Neural cell (in vitro differentiated cells): ENCODE data around the gene MYMK.

Source experiments
- EP300 ChIP-seq: fragments of 450-650 bp; conservative IDR thresholded peaks from 2 replicates; pipeline ENCODE4 v1.6.1; 2014; ENCODE audit warnings: antibody characterized with exemption, mild to moderate bottlenecking, moderate library complexity; ENCODE audit not compliant: poor library complexity, severe bottlenecking
- EZH2 ChIP-seq: fragments of 200-600, 300-800 bp; shearing (Covaris generic), sonication (generic); IDR thresholded peaks from 2 replicates; pipeline ENCODE4 v1.6.1; 2014; ENCODE audit warnings: antibody characterized with exemption, low read length, borderline replicate concordance, mild to moderate bottlenecking; ENCODE audit not compliant: insufficient read depth, poor library complexity, severe bottlenecking
- MXI1 ChIP-seq: fragments of 450-650 bp; conservative IDR thresholded peaks from 2 replicates; pipeline ENCODE4 v1.6.1; 2014; ENCODE audit warnings: antibody characterized with exemption, mild to moderate bottlenecking; ENCODE audit not compliant: poor library complexity, severe bottlenecking
- POLR2AphosphoS5 ChIP-seq: IDR thresholded peaks from 2 replicates; pipeline ENCODE4 v1.6.1; 2012
- RAD21 ChIP-seq: fragments of 450-650 bp; conservative IDR thresholded peaks from 2 replicates; pipeline ENCODE4 v1.6.1; 2014; ENCODE audit warnings: antibody characterized with exemption, mild to moderate bottlenecking, moderate library complexity
- SMC3 ChIP-seq: fragments of 450-650 bp; conservative IDR thresholded peaks from 2 replicates; pipeline ENCODE4 v1.6.1; 2014; ENCODE audit warnings: antibody characterized with exemption, mild to moderate bottlenecking, moderate library complexity; ENCODE audit not compliant: poor library complexity
- TAF1 ChIP-seq: IDR thresholded peaks from 2 replicates; pipeline ENCODE4 v1.6.1; 2012; ENCODE audit warnings: low read depth
- TF ChIP-seq, protein P1 (sequence below): fragments of 450-650 bp; IDR thresholded peaks from 2 replicates; pipeline ENCODE4 v1.5.1; 2014; ENCODE audit warnings: antibody characterized with exemption, mild to moderate bottlenecking, moderate library complexity; ENCODE audit not compliant: poor library complexity, severe bottlenecking
- TF ChIP-seq, protein P2 (sequence below): IDR thresholded peaks from 2 replicates; pipeline ENCODE4 v1.6.1; 2012; ENCODE audit warnings: borderline replicate concordance

DNA sequence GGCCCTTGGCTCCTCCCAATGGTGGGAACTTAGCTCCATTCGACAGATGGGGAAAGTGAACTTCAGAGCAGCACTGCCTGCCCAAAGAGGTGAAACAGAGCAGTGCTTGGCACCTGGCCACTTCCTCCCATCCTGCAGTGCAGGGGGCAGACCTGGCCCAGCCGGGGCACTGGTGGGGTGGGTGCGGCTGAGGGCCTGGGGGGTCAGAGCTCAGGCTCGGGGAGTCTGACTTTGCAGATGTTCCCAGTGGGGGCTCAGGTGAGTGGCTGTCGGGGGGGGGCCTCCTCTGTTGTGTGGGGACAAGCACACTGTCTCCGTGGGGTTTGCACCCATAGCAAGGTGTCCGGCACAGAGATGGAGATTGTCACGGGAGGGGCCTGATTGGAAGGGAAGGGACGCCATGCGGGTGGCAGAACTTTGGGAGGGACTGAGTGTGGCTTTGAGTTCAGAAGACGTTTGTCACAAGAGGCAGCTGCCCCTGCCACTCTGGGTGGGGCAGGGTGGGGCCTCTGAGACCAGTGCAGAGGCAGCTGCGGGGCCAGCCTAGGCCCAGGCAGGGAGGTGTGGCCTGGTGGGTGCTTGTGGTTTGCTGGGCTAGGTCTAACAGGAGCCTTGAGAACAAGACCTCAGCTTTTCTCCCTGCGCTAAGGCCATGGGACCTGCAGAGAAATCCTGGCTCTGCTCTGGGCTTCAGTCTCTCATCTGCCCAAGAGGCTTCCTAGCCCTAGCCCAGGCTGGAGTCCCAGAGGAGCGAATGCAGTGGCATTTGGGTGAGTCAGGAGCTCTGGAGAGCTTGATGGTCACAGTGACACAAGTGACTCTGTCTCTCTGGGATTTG is 2.5 kb downstream of the MYMK start:
- TF ChIP-seq, protein P1, sequence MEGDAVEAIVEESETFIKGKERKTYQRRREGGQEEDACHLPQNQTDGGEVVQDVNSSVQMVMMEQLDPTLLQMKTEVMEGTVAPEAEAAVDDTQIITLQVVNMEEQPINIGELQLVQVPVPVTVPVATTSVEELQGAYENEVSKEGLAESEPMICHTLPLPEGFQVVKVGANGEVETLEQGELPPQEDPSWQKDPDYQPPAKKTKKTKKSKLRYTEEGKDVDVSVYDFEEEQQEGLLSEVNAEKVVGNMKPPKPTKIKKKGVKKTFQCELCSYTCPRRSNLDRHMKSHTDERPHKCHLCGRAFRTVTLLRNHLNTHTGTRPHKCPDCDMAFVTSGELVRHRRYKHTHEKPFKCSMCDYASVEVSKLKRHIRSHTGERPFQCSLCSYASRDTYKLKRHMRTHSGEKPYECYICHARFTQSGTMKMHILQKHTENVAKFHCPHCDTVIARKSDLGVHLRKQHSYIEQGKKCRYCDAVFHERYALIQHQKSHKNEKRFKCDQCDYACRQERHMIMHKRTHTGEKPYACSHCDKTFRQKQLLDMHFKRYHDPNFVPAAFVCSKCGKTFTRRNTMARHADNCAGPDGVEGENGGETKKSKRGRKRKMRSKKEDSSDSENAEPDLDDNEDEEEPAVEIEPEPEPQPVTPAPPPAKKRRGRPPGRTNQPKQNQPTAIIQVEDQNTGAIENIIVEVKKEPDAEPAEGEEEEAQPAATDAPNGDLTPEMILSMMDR, result no peak
- no peak for TF ChIP-seq EP300
- no peak for TF ChIP-seq TAF1
- TF ChIP-seq EZH2, result no peak
- no peak for TF ChIP-seq MXI1
- TF ChIP-seq POLR2AphosphoS5, result no peak
- no peak for TF ChIP-seq RAD21
- TF ChIP-seq, protein P2, sequence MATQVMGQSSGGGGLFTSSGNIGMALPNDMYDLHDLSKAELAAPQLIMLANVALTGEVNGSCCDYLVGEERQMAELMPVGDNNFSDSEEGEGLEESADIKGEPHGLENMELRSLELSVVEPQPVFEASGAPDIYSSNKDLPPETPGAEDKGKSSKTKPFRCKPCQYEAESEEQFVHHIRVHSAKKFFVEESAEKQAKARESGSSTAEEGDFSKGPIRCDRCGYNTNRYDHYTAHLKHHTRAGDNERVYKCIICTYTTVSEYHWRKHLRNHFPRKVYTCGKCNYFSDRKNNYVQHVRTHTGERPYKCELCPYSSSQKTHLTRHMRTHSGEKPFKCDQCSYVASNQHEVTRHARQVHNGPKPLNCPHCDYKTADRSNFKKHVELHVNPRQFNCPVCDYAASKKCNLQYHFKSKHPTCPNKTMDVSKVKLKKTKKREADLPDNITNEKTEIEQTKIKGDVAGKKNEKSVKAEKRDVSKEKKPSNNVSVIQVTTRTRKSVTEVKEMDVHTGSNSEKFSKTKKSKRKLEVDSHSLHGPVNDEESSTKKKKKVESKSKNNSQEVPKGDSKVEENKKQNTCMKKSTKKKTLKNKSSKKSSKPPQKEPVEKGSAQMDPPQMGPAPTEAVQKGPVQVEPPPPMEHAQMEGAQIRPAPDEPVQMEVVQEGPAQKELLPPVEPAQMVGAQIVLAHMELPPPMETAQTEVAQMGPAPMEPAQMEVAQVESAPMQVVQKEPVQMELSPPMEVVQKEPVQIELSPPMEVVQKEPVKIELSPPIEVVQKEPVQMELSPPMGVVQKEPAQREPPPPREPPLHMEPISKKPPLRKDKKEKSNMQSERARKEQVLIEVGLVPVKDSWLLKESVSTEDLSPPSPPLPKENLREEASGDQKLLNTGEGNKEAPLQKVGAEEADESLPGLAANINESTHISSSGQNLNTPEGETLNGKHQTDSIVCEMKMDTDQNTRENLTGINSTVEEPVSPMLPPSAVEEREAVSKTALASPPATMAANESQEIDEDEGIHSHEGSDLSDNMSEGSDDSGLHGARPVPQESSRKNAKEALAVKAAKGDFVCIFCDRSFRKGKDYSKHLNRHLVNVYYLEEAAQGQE, result no peak
- TF ChIP-seq SMC3, result no peak
